Mesendoderm (in vitro differentiated cells): ENCODE data around the gene ID4.

Experiments used
- DNase-seq: peaks from one replicate; pipeline ENCODE4 v3.0.0; 2013
- H2AK5ac ChIP-seq: 2 replicates; pipeline ENCODE4 v1.6.1; 2013; ENCODE audit warnings: low read length, inconsistent platforms
- H2BK120ac ChIP-seq: 2 replicates; pipeline ENCODE4 v1.6.1; 2013; ENCODE audit warnings: low read depth, mild to moderate bottlenecking, low read length, moderate library complexity, mixed read lengths
- H2BK15ac ChIP-seq: replicated peaks from 2 replicates; pipeline ENCODE4 v1.6.1; 2013; ENCODE audit warnings: low read depth, mild to moderate bottlenecking, moderate library complexity
- H2BK5ac ChIP-seq: 2 replicates; pipeline ENCODE4 v1.6.1; 2013; ENCODE audit warnings: low read length, inconsistent platforms
- H3K18ac ChIP-seq: 2 replicates; pipeline ENCODE4 v1.6.1; 2013; ENCODE audit warnings: mild to moderate bottlenecking, low read length, mixed read lengths
- H3K23ac ChIP-seq: one replicate; pipeline ENCODE4 v1.6.1; 2013; ENCODE audit warnings: low read length
- H3K27ac ChIP-seq: 2 replicates; pipeline ENCODE4 v1.5.1; 2013; ENCODE audit warnings: low read depth, mild to moderate bottlenecking, inconsistent platforms, low read length, moderate library complexity
- H3K27me3 ChIP-seq: 2 replicates; pipeline ENCODE4 v1.6.1; 2013; ENCODE audit warnings: low read length, control low read depth, mild to moderate bottlenecking, inconsistent platforms; ENCODE audit not compliant: insufficient read depth, poor library complexity
- H3K36me3 ChIP-seq: 2 replicates; pipeline ENCODE4 v1.6.1; 2013; ENCODE audit warnings: low read length, inconsistent platforms; ENCODE audit not compliant: control insufficient read depth, insufficient read depth
- H3K4ac ChIP-seq: one replicate; pipeline ENCODE4 v1.6.1; 2013; ENCODE audit warnings: low read depth, mild to moderate bottlenecking, low read length, moderate library complexity
- H3K4me1 ChIP-seq: 2 replicates; pipeline ENCODE4 v1.6.1; 2013; ENCODE audit warnings: low read depth, low read length, inconsistent platforms; ENCODE audit not compliant: control insufficient read depth
- H3K4me2 ChIP-seq: 2 replicates; pipeline ENCODE4 v1.6.1; 2013; ENCODE audit warnings: low read length
- H3K4me3 ChIP-seq: 2 replicates; pipeline ENCODE4 v1.5.1; 2013; ENCODE audit warnings: mild to moderate bottlenecking, low read length
- H3K56ac ChIP-seq: one replicate; pipeline ENCODE4 v1.6.1; 2013; ENCODE audit warnings: low read length
- H3K79me1 ChIP-seq: 2 replicates; pipeline ENCODE4 v1.6.1; 2013; ENCODE audit warnings: low read length, inconsistent platforms
- H3K79me2 ChIP-seq: 2 replicates; pipeline ENCODE4 v1.6.1; 2013; ENCODE audit warnings: mild to moderate bottlenecking, low read length; ENCODE audit not compliant: control insufficient read depth, insufficient read depth
- H3K9ac ChIP-seq: 2 replicates; pipeline ENCODE4 v1.6.1; 2013; ENCODE audit warnings: low read length, inconsistent platforms
- H4K5ac ChIP-seq: one replicate; pipeline ENCODE4 v1.6.1; 2013; ENCODE audit warnings: low read length
- H4K8ac ChIP-seq: one replicate; pipeline ENCODE4 v1.6.1; 2013; ENCODE audit warnings: low read depth, mild to moderate bottlenecking, control low read depth, low read length, moderate library complexity
- WGBS: extraction: QIAGEN DNeasy Blood & Tissue Kit; methylation state at CpG from one replicate; pipeline ENCODE4 v1.1.7; 2013; ENCODE audit warnings: low lambda C conversion rate, missing lambda C conversion rate; ENCODE audit not compliant: insufficient coverage; ENCODE audit errors: extremely low coverage; 5-methylcytosine and 5-hydroxymethylcytosine counted together

ID4 gene

DNA sequence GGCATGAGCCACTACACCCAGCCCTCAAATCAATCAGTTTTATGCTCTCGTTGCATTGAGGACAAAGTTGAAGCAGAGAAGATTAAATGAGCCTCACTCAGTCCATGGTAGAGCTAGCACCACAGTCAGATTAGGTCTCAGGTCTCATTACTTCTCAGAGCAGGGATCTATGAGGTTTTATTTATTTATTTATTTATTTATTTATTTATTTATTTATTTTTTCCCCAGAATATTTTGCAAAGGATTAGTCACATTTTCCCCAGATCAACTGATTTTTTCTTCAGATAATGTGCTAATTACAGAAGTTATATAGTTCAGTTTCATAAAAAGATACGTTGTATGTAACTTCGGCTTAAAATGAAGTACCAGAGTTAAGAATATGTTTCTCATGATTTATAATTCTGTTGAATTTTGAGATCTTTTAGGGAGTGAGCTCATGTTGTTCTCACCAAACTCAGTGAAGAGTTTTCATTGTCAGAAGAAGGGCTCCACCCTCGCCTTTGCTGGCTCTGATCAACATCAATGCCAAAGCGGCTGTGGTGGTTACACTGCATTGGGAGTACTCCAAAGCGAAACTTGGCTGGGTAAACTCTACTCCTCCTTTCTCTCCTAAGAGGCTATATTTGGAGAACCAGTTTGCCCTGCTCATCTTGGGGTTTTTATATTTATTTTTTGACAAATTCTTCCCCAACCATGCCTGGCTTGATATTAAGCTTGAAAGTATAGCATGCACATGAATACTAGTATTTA lies 12.9 kb upstream of the ID4 start:
- DNase-seq: no peak
- Histone ChIP-seq H2BK15ac (peak overlapping the region; percentile 36), H2BK5ac (no peak overlapping the region), H3K4ac (no peak overlapping the region), H2AK5ac (no peak overlapping the region), H2BK120ac (no peak overlapping the region), H4K5ac (no peak overlapping the region), H3K4me2 (no peak overlapping the region), H3K9ac (no peak overlapping the region), H3K18ac (no peak overlapping the region), H3K23ac (no peak overlapping the region), H3K79me1 (no peaks in the 10 kb centered on the region), H3K36me3 (no peaks in the 10 kb centered on the region), H3K56ac (no peak overlapping the region), H4K8ac (no peak overlapping the region), H3K79me2 (no peaks in the 10 kb centered on the region), H3K4me1 (no peaks in the 10 kb centered on the region), H3K27me3 (no peaks in the 10 kb centered on the region), H3K27ac (no peak overlapping the region), H3K4me3 (no peak overlapping the region)
- no CpG with 5 or more reads among the region's 6 CpGs for WGBS

DNA sequence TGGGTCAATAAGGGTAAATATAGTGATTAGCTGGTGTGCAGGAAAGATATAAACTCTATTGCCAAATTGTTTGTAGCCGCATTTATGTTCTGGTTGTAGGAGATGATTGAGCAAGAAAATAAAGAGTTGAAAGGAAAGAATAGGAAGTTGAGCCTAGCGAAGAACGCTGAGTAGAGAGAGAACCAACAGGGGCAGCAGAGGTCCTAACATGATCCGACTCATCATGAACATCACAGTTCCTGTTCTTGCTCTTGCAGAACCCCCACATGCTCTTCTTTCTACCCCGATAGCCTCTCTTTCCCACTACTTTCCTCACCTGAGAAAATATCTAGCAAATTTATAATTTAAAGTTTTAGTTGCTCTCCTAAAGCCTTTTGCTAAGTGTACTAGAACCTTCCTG lies 9.9 kb upstream of the ID4 start:
- no peak overlapping the region for H2BK120ac ChIP-seq
- no peak overlapping the region for H3K4me3 ChIP-seq
- H4K8ac ChIP-seq: no peak overlapping the region
- H3K56ac ChIP-seq: no peak overlapping the region
- no peak overlapping the region for H3K4ac ChIP-seq
- no CpG with 5 or more reads among the region's 5 CpGs for WGBS
- no peak overlapping the region for H3K23ac ChIP-seq
- no peak overlapping the region for H2BK15ac ChIP-seq
- DNase-seq: no peak
- H3K27me3 ChIP-seq: no peaks in the 10 kb centered on the region
- no peak overlapping the region for H2AK5ac ChIP-seq
- no peak overlapping the region for H3K18ac ChIP-seq
- H3K36me3 ChIP-seq: no peaks in the 10 kb centered on the region
- no peak overlapping the region for H3K27ac ChIP-seq
- H3K4me1 ChIP-seq: no peaks in the 10 kb centered on the region
- no peaks in the 10 kb centered on the region for H3K79me1 ChIP-seq
- no peak overlapping the region for H2BK5ac ChIP-seq
- no peaks in the 10 kb centered on the region for H3K79me2 ChIP-seq
- H3K4me2 ChIP-seq: no peak overlapping the region
- no peak overlapping the region for H4K5ac ChIP-seq
- H3K9ac ChIP-seq: no peak overlapping the region

- no peak overlapping the region for H2BK15ac ChIP-seq
- H3K23ac ChIP-seq: no peak overlapping the region
- no peaks in the 10 kb centered on the region for H3K79me2 ChIP-seq
- no peak overlapping the region for H2BK5ac ChIP-seq
- H3K36me3 ChIP-seq: no peaks in the 10 kb centered on the region
- no peaks in the 10 kb centered on the region for H3K79me1 ChIP-seq
- H3K4me1 ChIP-seq: no peaks in the 10 kb centered on the region
- H4K5ac ChIP-seq: no peak overlapping the region
- H3K4me2 ChIP-seq: no peak overlapping the region
- no peak overlapping the region for H2AK5ac ChIP-seq
- no peak overlapping the region for H4K8ac ChIP-seq
- no CpG with 5 or more reads among the region's 1 CpG for WGBS
- DNase-seq: no peak
- H3K56ac ChIP-seq: no peak overlapping the region
- H3K27me3 ChIP-seq: no peaks in the 10 kb centered on the region
- no peak overlapping the region for H3K27ac ChIP-seq
- no peak overlapping the region for H3K18ac ChIP-seq
- no peak overlapping the region for H3K4me3 ChIP-seq
- no peak overlapping the region for H2BK120ac ChIP-seq
- H3K9ac ChIP-seq: no peak overlapping the region
- H3K4ac ChIP-seq: no peak overlapping the region
These were observed 9.3 kb upstream of the ID4 start for GRCh38 chr6:19827903-19828302.

- H3K27me3 ChIP-seq: no peaks in the 10 kb centered on the region
- no peak overlapping the region for H3K27ac ChIP-seq
- no peak overlapping the region for H2BK15ac ChIP-seq
- no peak overlapping the region for H2BK120ac ChIP-seq
- H4K8ac ChIP-seq: no peak overlapping the region
- DNase-seq: no peak
- H3K4me2 ChIP-seq: no peak overlapping the region
- H3K9ac ChIP-seq: no peak overlapping the region
- no peak overlapping the region for H3K4ac ChIP-seq
- H3K4me3 ChIP-seq: no peak overlapping the region
- no peaks in the 10 kb centered on the region for H3K4me1 ChIP-seq
- no peak overlapping the region for H3K18ac ChIP-seq
- no peak overlapping the region for H2BK5ac ChIP-seq
- no peak overlapping the region for H3K23ac ChIP-seq
- no peaks in the 10 kb centered on the region for H3K79me1 ChIP-seq
- WGBS: no CpG with 5 or more reads among the region's 2 CpGs
- no peak overlapping the region for H3K56ac ChIP-seq
- no peak overlapping the region for H4K5ac ChIP-seq
- H3K79me2 ChIP-seq: no peaks in the 10 kb centered on the region
- no peak overlapping the region for H2AK5ac ChIP-seq
- no peaks in the 10 kb centered on the region for H3K36me3 ChIP-seq
These were observed 7.0 kb upstream of the ID4 start for GRCh38 chr6:19830171-19830570.

- H3K27ac ChIP-seq: no peak overlapping the region
- no peak overlapping the region for H2BK5ac ChIP-seq
- DNase-seq: no peak
- H3K4me1 ChIP-seq: no peaks in the 10 kb centered on the region
- no peak overlapping the region for H2AK5ac ChIP-seq
- H3K4ac ChIP-seq: no peak overlapping the region
- no peak overlapping the region for H4K8ac ChIP-seq
- no peak overlapping the region for H3K18ac ChIP-seq
- H3K79me1 ChIP-seq: no peaks in the 10 kb centered on the region
- no peaks in the 10 kb centered on the region for H3K27me3 ChIP-seq
- WGBS: no CpG with 5 or more reads among the region's 1 CpG
- no peak overlapping the region for H3K4me2 ChIP-seq
- no peak overlapping the region for H4K5ac ChIP-seq
- H3K56ac ChIP-seq: no peak overlapping the region
- no peaks in the 10 kb centered on the region for H3K79me2 ChIP-seq
- no peak overlapping the region for H3K4me3 ChIP-seq
- no peak overlapping the region for H3K23ac ChIP-seq
- H2BK120ac ChIP-seq: no peak overlapping the region
- H2BK15ac ChIP-seq: no peak overlapping the region
- no peaks in the 10 kb centered on the region for H3K36me3 ChIP-seq
- no peak overlapping the region for H3K9ac ChIP-seq
These were observed 5.8 kb upstream of the ID4 start for GRCh38 chr6:19831358-19831757.

GRCh38 chr6:19833947-19834346 lies 3.2 kb upstream of the ID4 start:
- Histone ChIP-seq H2BK15ac (no peak overlapping the region), H2AK5ac (no peak overlapping the region)
- DNase-seq: no peak

More at GRCh38 chr6:19833947-19834346, 3.2 kb upstream of the ID4 start:
- Histone ChIP-seq H3K4me3 (no peak overlapping the region), H2BK120ac (no peak overlapping the region), H4K8ac (no peak overlapping the region), H3K36me3 (no peaks in the 10 kb centered on the region), H4K5ac (no peak overlapping the region), H3K4me2 (no peak overlapping the region), H2BK5ac (no peak overlapping the region), H3K9ac (no peak overlapping the region), H3K4me1 (no peaks in the 10 kb centered on the region), H3K18ac (no peak overlapping the region), H3K56ac (no peak overlapping the region), H3K4ac (no peak overlapping the region), H3K27me3 (no peaks in the 10 kb centered on the region), H3K79me1 (no peaks in the 10 kb centered on the region), H3K79me2 (peaks cover 17% of the 10 kb centered on the region), H3K27ac (no peak overlapping the region), H3K23ac (peak overlapping the region; percentile 83)
- no CpG with 5 or more reads among the region's 5 CpGs for WGBS
